H9 (cell line): Measurements from ENCODE around the gene PRR14. TPM values are rescaled to one million over a fixed set of nuclear protein-coding genes. Genes with fewer than 3 reads are reported as not detected.

Experiments
- DNase-seq: peaks from one replicate; pipeline ENCODE4 v3.0.0-alpha.2; 2017
- H2AFZ ChIP-seq: one replicate; pipeline ENCODE4 v1.6.1; 2013; ENCODE audit warnings: mild to moderate bottlenecking, low read length, control low read depth, moderate library complexity
- H2AK5ac ChIP-seq: 2 replicates; pipeline ENCODE4 v1.6.1; 2013; ENCODE audit warnings: low read length, control low read depth, mixed read lengths; ENCODE audit not compliant: insufficient read length
- H2BK120ac ChIP-seq: one replicate; pipeline ENCODE4 v1.6.1; 2013; ENCODE audit warnings: low read depth, mild to moderate bottlenecking, low read length, control low read depth, inconsistent platforms; ENCODE audit not compliant: poor library complexity, severe bottlenecking
- H2BK12ac ChIP-seq: 2 replicates; pipeline ENCODE4 v1.6.1; 2013; ENCODE audit warnings: low read length, control low read depth, mixed read lengths, low read depth; ENCODE audit not compliant: insufficient read length
- H2BK15ac ChIP-seq: 2 replicates; pipeline ENCODE4 v1.6.1; 2013; ENCODE audit warnings: low read depth, low read length, control low read depth
- H2BK20ac ChIP-seq: one replicate; pipeline ENCODE4 v1.6.1; 2013; ENCODE audit warnings: low read depth, mild to moderate bottlenecking, low read length, control low read depth, inconsistent platforms; ENCODE audit not compliant: poor library complexity, severe bottlenecking
- H2BK5ac ChIP-seq: 2 replicates; pipeline ENCODE4 v1.6.1; 2013; ENCODE audit warnings: low read length, control low read depth, mixed read lengths; ENCODE audit not compliant: insufficient read length
- H3K14ac ChIP-seq: 2 replicates; pipeline ENCODE4 v1.6.1; 2013; ENCODE audit warnings: low read length, control low read depth; ENCODE audit not compliant: insufficient read depth
- H3K18ac ChIP-seq: 2 replicates; pipeline ENCODE4 v1.6.1; 2013; ENCODE audit warnings: low read depth, mild to moderate bottlenecking, mixed read lengths, low read length, control low read depth; ENCODE audit not compliant: insufficient read length
- H3K23ac ChIP-seq: 2 replicates; pipeline ENCODE4 v1.6.1; 2013; ENCODE audit warnings: low read length, control low read depth, mixed read lengths, low read depth; ENCODE audit not compliant: insufficient read length
- H3K23me2 ChIP-seq: 2 replicates; pipeline ENCODE4 v1.6.1; 2013; ENCODE audit warnings: low read depth, mild to moderate bottlenecking, mixed read lengths, low read length, control low read depth; ENCODE audit not compliant: insufficient read length, poor library complexity, severe bottlenecking
- H3K27ac ChIP-seq: 2 replicates; pipeline ENCODE4 v1.5.1; 2013; ENCODE audit warnings: low read length, control low read depth, mixed read lengths, low read depth; ENCODE audit not compliant: insufficient read length
- H3K27me3 ChIP-seq: 2 replicates; pipeline ENCODE4 v1.6.1; 2013; ENCODE audit warnings: low read length, control low read depth, inconsistent platforms; ENCODE audit not compliant: insufficient read depth
- H3K4ac ChIP-seq: 2 replicates; pipeline ENCODE4 v1.6.1; 2013; ENCODE audit warnings: low read depth, mild to moderate bottlenecking, control low read depth, inconsistent platforms, low read length, moderate library complexity
- H3K4me1 ChIP-seq: 2 replicates; pipeline ENCODE4 v1.6.1; 2013; ENCODE audit warnings: low read length, control low read depth, inconsistent platforms; ENCODE audit not compliant: insufficient read depth
- H3K4me2 ChIP-seq: 2 replicates; pipeline ENCODE4 v1.6.1; 2013; ENCODE audit warnings: low read length, control low read depth, mixed read lengths; ENCODE audit not compliant: insufficient read length, insufficient read depth
- H3K56ac ChIP-seq: 2 replicates; pipeline ENCODE4 v1.6.1; 2013; ENCODE audit warnings: low read depth, mild to moderate bottlenecking, mixed read lengths, low read length, control low read depth; ENCODE audit not compliant: insufficient read length
- H3K79me1 ChIP-seq: 2 replicates; pipeline ENCODE4 v1.6.1; 2013; ENCODE audit warnings: low read depth, mild to moderate bottlenecking, moderate library complexity, low read length, control low read depth, inconsistent platforms; ENCODE audit not compliant: insufficient read depth, poor library complexity, severe bottlenecking
- H3K79me2 ChIP-seq: 2 replicates; pipeline ENCODE4 v1.6.1; 2013; ENCODE audit warnings: low read length, control low read depth, inconsistent platforms; ENCODE audit not compliant: insufficient read depth
- H3K9ac ChIP-seq: 2 replicates; pipeline ENCODE4 v1.6.1; 2013; ENCODE audit warnings: low read length, control low read depth, mixed read lengths; ENCODE audit not compliant: insufficient read length; ENCODE audit errors: extremely low read depth
- H3K9me3 ChIP-seq: one replicate; pipeline ENCODE4 v1.6.1; 2013; ENCODE audit warnings: low read depth, low read length, inconsistent platforms; ENCODE audit not compliant: control insufficient read depth
- H3T11ph ChIP-seq: one replicate; pipeline ENCODE4 v1.6.1; 2013; ENCODE audit warnings: mild to moderate bottlenecking, low read length, control low read depth, inconsistent platforms
- H4K20me1 ChIP-seq: one replicate; pipeline ENCODE4 v1.6.1; 2013; ENCODE audit not compliant: control insufficient read depth, insufficient read length, insufficient read depth
- H4K5ac ChIP-seq: 2 replicates; pipeline ENCODE4 v1.6.1; 2013; ENCODE audit warnings: low read depth, mild to moderate bottlenecking, mixed read lengths, low read length, control low read depth; ENCODE audit not compliant: insufficient read length
- H4K8ac ChIP-seq: replicated peaks from 2 replicates; pipeline ENCODE4 v1.6.1; 2013; ENCODE audit warnings: low read length, control low read depth, mixed read lengths, low read depth; ENCODE audit not compliant: insufficient read length
- H4K91ac ChIP-seq: 2 replicates; pipeline ENCODE4 v1.6.1; 2013; ENCODE audit warnings: low read depth, mild to moderate bottlenecking, moderate library complexity, mixed read lengths, low read length, control low read depth; ENCODE audit not compliant: insufficient read length
- H3K27ac Mint-ChIP-seq, 3 experiments: 2 replicates in 2 of 3; 3 replicates in 1 of 3; pipeline ENCODE4 v1.8.0; 2020 to 2021; ENCODE audit warnings: mixed read lengths in 3 of 3, mild to moderate bottlenecking in 1 of 3, moderate library complexity in 1 of 3
- H3K27me3 Mint-ChIP-seq: 2 replicates; pipeline ENCODE4 v1.8.0; 2021; ENCODE audit warnings: low read depth, mild to moderate bottlenecking, moderate library complexity, mixed read lengths
- H3K36me3 Mint-ChIP-seq, 3 experiments: 2 replicates in 2 of 3; 3 replicates in 1 of 3; pipeline ENCODE4 v1.8.0; 2020 to 2021; ENCODE audit warnings: low read depth in 3 of 3, mixed read lengths in 3 of 3; ENCODE audit not compliant: insufficient read depth in 1 of 3
- H3K4me1 Mint-ChIP-seq, 2 experiments: 2 replicates each; pipeline ENCODE4 v1.8.0; 2020; ENCODE audit warnings: mixed read lengths in 2 of 2
- H3K4me3 Mint-ChIP-seq, 2 experiments: 2 replicates in 1 of 2; 3 replicates in 1 of 2; pipeline ENCODE4 v1.8.0; 2020 to 2021; ENCODE audit warnings: mild to moderate bottlenecking in 2 of 2, mixed read lengths in 2 of 2, moderate library complexity in 1 of 2
- H3K9me3 Mint-ChIP-seq, 2 experiments: 2 replicates in 1 of 2; 3 replicates in 1 of 2; pipeline ENCODE4 v1.8.0; 2020; ENCODE audit warnings: mild to moderate bottlenecking in 2 of 2, mixed read lengths in 2 of 2, moderate library complexity in 1 of 2
- CTCF ChIP-seq: fragments of 200-600 bp; sonication (generic); conservative IDR thresholded peaks from 3 replicates; pipeline ENCODE4 v1.8.0; 2021; ENCODE audit warnings: antibody characterized with exemption, mild to moderate bottlenecking
- WGBS: extraction: QIAGEN DNeasy Blood & Tissue Kit; methylation state at CpG from one replicate; pipeline ENCODE4 v1.1.7; 2013; ENCODE audit warnings: missing lambda C conversion rate, low lambda C conversion rate, mixed read lengths; ENCODE audit not compliant: insufficient read length; ENCODE audit errors: extremely low coverage; 5-methylcytosine and 5-hydroxymethylcytosine counted together
- total RNA-seq: library from RNA; stranded (reverse); gene quantifications from 2 replicates; pipeline ENCODE4 v1.2.1, GENCODE V29; 2021

The PRR14 gene
- total RNA-seq, 1 experiment from 2014 or later: 11.6 TPM

- no peak overlapping the region for H2AFZ ChIP-seq
- whole genome bisulfite sequencing: no CpG with 5 or more reads among the region's 4 CpGs
- H3K56ac ChIP-seq: no peak overlapping the region
- no peak for DNase-seq
- Mint-ChIP-seq H3K36me3 (peaks cover 25 to 70% (median 58%) of the 10 kb centered on the region in 3 experiments), H3K4me3 (no peak overlapping the region), H3K27me3 (peaks cover 87% of the 10 kb centered on the region), H3K9me3 (no peaks in the 10 kb centered on the region), H3K4me1 (no peaks in the 10 kb centered on the region), H3K27ac (no peak overlapping the region)
- H3K4me1 ChIP-seq: no peaks in the 10 kb centered on the region
- no peak overlapping the region for H4K91ac ChIP-seq
- no peaks in the 10 kb centered on the region for H4K20me1 ChIP-seq
- no peak overlapping the region for H3K27ac ChIP-seq
- no peaks in the 10 kb centered on the region for H3K79me1 ChIP-seq
- TF ChIP-seq CTCF: no peak
- no peak overlapping the region for H2BK5ac ChIP-seq
- H3K14ac ChIP-seq: no peak overlapping the region
- H3K9ac ChIP-seq: no peak overlapping the region
- no peak overlapping the region for H4K5ac ChIP-seq
- H3K4ac ChIP-seq: no peak overlapping the region
- no peak overlapping the region for H3T11ph ChIP-seq
- H3K23ac ChIP-seq: no peak overlapping the region
- H3K23me2 ChIP-seq: peaks cover 5% of the 10 kb centered on the region
- H3K18ac ChIP-seq: no peak overlapping the region
- no peak overlapping the region for H2BK15ac ChIP-seq
- H2BK120ac ChIP-seq: no peak overlapping the region
- no peak overlapping the region for H4K8ac ChIP-seq
- H3K79me2 ChIP-seq: no peaks in the 10 kb centered on the region
- H3K4me2 ChIP-seq: no peak overlapping the region
- no peak overlapping the region for H2BK12ac ChIP-seq
- peaks cover 23% of the 10 kb centered on the region; the same call in 1 of the 2 replicates for H3K27me3 ChIP-seq
- H2BK20ac ChIP-seq: no peak overlapping the region
- H3K9me3 ChIP-seq: no peaks in the 10 kb centered on the region
- no peak overlapping the region for H2AK5ac ChIP-seq
These were observed 15.1 kb downstream of the PRR14 start for GRCh38 chr16:30665830-30666190.
